Measurements from ENCODE around the gene ADAM15.

ADAM15 gene

GRCh38 chr1:155032886-155033285, 18.2 kb upstream of the ADAM15 start:
- TF ChIP-seq, protein P1, sequence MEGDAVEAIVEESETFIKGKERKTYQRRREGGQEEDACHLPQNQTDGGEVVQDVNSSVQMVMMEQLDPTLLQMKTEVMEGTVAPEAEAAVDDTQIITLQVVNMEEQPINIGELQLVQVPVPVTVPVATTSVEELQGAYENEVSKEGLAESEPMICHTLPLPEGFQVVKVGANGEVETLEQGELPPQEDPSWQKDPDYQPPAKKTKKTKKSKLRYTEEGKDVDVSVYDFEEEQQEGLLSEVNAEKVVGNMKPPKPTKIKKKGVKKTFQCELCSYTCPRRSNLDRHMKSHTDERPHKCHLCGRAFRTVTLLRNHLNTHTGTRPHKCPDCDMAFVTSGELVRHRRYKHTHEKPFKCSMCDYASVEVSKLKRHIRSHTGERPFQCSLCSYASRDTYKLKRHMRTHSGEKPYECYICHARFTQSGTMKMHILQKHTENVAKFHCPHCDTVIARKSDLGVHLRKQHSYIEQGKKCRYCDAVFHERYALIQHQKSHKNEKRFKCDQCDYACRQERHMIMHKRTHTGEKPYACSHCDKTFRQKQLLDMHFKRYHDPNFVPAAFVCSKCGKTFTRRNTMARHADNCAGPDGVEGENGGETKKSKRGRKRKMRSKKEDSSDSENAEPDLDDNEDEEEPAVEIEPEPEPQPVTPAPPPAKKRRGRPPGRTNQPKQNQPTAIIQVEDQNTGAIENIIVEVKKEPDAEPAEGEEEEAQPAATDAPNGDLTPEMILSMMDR (conservative IDR thresholded peaks at IDR 0.05; ENCODE audit: low read length) = no peak
- no peak overlapping the region for H3K4me3 ChIP-seq (ENCODE audit: low read length)
- no peak for DNase-seq (ENCODE audit: low read depth)

DNA sequence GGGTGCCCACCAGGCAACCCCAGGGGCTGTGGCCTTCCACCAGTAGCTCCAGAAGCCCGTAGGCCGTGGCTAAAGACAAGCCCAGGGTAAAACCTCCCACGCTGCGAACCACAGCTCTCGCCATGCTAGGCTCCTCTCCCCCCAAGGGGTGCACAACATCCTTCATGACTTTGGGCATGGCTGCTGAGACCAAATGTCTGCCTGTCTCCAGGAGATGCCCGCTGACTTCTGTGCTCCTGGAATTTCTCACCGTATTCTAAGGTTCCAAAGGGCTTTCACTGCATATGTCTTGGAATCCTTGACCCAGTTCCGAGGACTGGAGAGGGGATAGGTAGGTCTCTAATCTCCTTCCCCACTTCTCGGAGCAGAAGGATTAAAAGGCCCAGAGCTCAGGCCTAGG, 17.6 kb upstream of the ADAM15 start, which contains the start of the genes DCST1 and DCST2:
TSS of gene DCST1 (plus strand) at position 301 of the 400 bp plus-strand sequence. CDS start 213 bp downstream, outside the sequence.
TSS of gene DCST2 (minus strand) at position 258 of the 400 bp plus-strand sequence. CDS start at position 178, 80 bp downstream.
- no peak within 1 kb of the TSS for H3K4me3 ChIP-seq (ENCODE audit: low read length)
- TF ChIP-seq, protein P1 (conservative IDR thresholded peaks at IDR 0.05; ENCODE audit: low read length) = no peak
- no peak for DNase-seq (ENCODE audit: low read depth)

- H3K4me3 ChIP-seq (ENCODE audit: low read length) = no peak overlapping the region
- no peak for DNase-seq (ENCODE audit: low read depth)
- TF ChIP-seq, protein P1 (conservative IDR thresholded peaks at IDR 0.05; ENCODE audit: low read length) = no peak
These were observed 16.6 kb upstream of the ADAM15 start for GRCh38 chr1:155034318-155035208.

GRCh38 chr1:155035936-155036335, 15.2 kb upstream of the ADAM15 start:
- TF ChIP-seq, protein P1 (conservative IDR thresholded peaks at IDR 0.05; ENCODE audit: low read length) = no peak
- no peak for DNase-seq (ENCODE audit: low read depth)
- H3K4me3 ChIP-seq (ENCODE audit: low read length) = no peak overlapping the region

GRCh38 chr1:155037043-155037442, 14.1 kb upstream of the ADAM15 start:
- DNase-seq (ENCODE audit: low read depth) = no peak
- TF ChIP-seq, protein P1 (conservative IDR thresholded peaks at IDR 0.05; ENCODE audit: low read length) = no peak
- no peak overlapping the region for H3K4me3 ChIP-seq (ENCODE audit: low read length)

GRCh38 chr1:155037851-155038441, 13.2 kb upstream of the ADAM15 start:
- TF ChIP-seq, protein P1 (conservative IDR thresholded peaks at IDR 0.05; ENCODE audit: low read length) = no peak
- no peak for DNase-seq (ENCODE audit: low read depth)
- H3K4me3 ChIP-seq (ENCODE audit: low read length) = no peak overlapping the region
